ENCODE measurements around the gene U2AF2.

The U2AF2 gene

GRCh38 chr19:55686311-55687050, 31.6 kb downstream of the U2AF2 start:
- DNase-seq: no peak
- Mint-ChIP-seq H3K9me3 (no peaks in the 10 kb centered on the region), H3K4me3 (no peak overlapping the region), H3K27ac (peak overlapping the region; percentile 82), H3K36me3 (peaks cover 39 to 65% of the 10 kb centered on the region in 2 donors), H3K4me1 (peaks cover 26 to 58% of the 10 kb centered on the region in 2 donors), H3K27me3 (no peaks in the 10 kb centered on the region)
- no peak for ATAC-seq (replicated peaks)

GRCh38 chr19:55687281-55688201, 32.7 kb downstream of the U2AF2 start:
- peak overlapping the region; percentile 25 for H3K27ac Mint-ChIP-seq
- no peak overlapping the region for H3K4me3 Mint-ChIP-seq
- H3K36me3 Mint-ChIP-seq: peaks cover 41 to 68% of the 10 kb centered on the region in 2 donors
- DNase-seq (no peak), ATAC-seq (replicated peaks) (no peak)
- H3K4me1 Mint-ChIP-seq: peaks cover 26 to 58% of the 10 kb centered on the region in 2 donors
- H3K27me3 Mint-ChIP-seq: no peaks in the 10 kb centered on the region
- H3K9me3 Mint-ChIP-seq: no peaks in the 10 kb centered on the region

- Mint-ChIP-seq H3K27me3 (no peaks in the 10 kb centered on the region), H3K4me1 (peaks cover 25 to 48% of the 10 kb centered on the region in 2 donors), H3K9me3 (no peaks in the 10 kb centered on the region), H3K4me3 (peak overlapping the region in 1 of 2 donors; percentile 60), H3K36me3 (peaks cover 41 to 66% of the 10 kb centered on the region in 2 donors), H3K27ac (peak overlapping the region; percentile 51)
- no peak for DNase-seq
- peak in 1 of 2 donors; percentile 38 for ATAC-seq (replicated peaks)
Observed at GRCh38 chr19:55688422-55689218, 33.8 kb downstream of the U2AF2 start.

- DNase-seq: no peak
- Mint-ChIP-seq H3K27ac (peak overlapping the region; percentile 59), H3K4me3 (no peak overlapping the region), H3K4me1 (peaks cover 23 to 47% of the 10 kb centered on the region in 2 donors), H3K27me3 (no peaks in the 10 kb centered on the region), H3K9me3 (no peaks in the 10 kb centered on the region), H3K36me3 (peaks cover 41 to 64% of the 10 kb centered on the region in 2 donors)
- ATAC-seq (replicated peaks): no peak
Observed at GRCh38 chr19:55689411-55690108, 34.7 kb downstream of the U2AF2 start.

GRCh38 chr19:55690109-55690768, 35.4 kb downstream of the U2AF2 start:
- H3K36me3 Mint-ChIP-seq: peaks cover 41 to 61% of the 10 kb centered on the region in 2 donors
- H3K9me3 Mint-ChIP-seq: no peaks in the 10 kb centered on the region
- H3K4me1 Mint-ChIP-seq: peaks cover 23 to 46% of the 10 kb centered on the region in 2 donors
- no peak overlapping the region for H3K4me3 Mint-ChIP-seq
- DNase-seq (no peak), ATAC-seq (replicated peaks) (no peak)
- H3K27ac Mint-ChIP-seq: no peak overlapping the region
- H3K27me3 Mint-ChIP-seq: no peaks in the 10 kb centered on the region

GRCh38 chr19:55690769-55691545, 36.1 kb downstream of the U2AF2 start:
- H3K4me3 Mint-ChIP-seq: no peak overlapping the region
- peaks cover 43 to 62% of the 10 kb centered on the region in 2 donors for H3K36me3 Mint-ChIP-seq
- no peak for ATAC-seq (replicated peaks)
- peak overlapping the region; percentile 28 for H3K27ac Mint-ChIP-seq
- no peak for DNase-seq
- H3K4me1 Mint-ChIP-seq: peaks cover 19 to 39% of the 10 kb centered on the region in 2 donors
- H3K27me3 Mint-ChIP-seq: no peaks in the 10 kb centered on the region
- H3K9me3 Mint-ChIP-seq: no peaks in the 10 kb centered on the region

- Mint-ChIP-seq H3K27ac (no peak overlapping the region), H3K36me3 (peaks cover 46 to 62% of the 10 kb centered on the region in 2 donors), H3K9me3 (no peaks in the 10 kb centered on the region), H3K4me1 (peaks cover 12 to 36% of the 10 kb centered on the region in 2 donors), H3K27me3 (no peaks in the 10 kb centered on the region), H3K4me3 (no peak overlapping the region)
- ATAC-seq (replicated peaks): no peak
- DNase-seq: no peak
Observed at GRCh38 chr19:55691561-55692481, 37.0 kb downstream of the U2AF2 start.

- no peak for ATAC-seq (replicated peaks)
- Mint-ChIP-seq H3K36me3 (peaks cover 49 to 65% of the 10 kb centered on the region in 2 donors), H3K4me1 (peaks cover 6 to 28% of the 10 kb centered on the region in 2 donors)
Observed at GRCh38 chr19:55692681-55693081, 37.8 kb downstream of the U2AF2 start.

GRCh38 chr19:55693336-55693974, 38.6 kb downstream of the U2AF2 start:
- no peaks in the 10 kb centered on the region for H3K9me3 Mint-ChIP-seq
- DNase-seq (no peak), ATAC-seq (replicated peaks) (no peak)
- peaks cover 2 to 21% of the 10 kb centered on the region in 2 donors for H3K4me1 Mint-ChIP-seq
- H3K27me3 Mint-ChIP-seq: no peaks in the 10 kb centered on the region
- H3K27ac Mint-ChIP-seq: no peak overlapping the region
- peaks cover 52 to 64% of the 10 kb centered on the region in 2 donors for H3K36me3 Mint-ChIP-seq
- H3K4me3 Mint-ChIP-seq: no peak overlapping the region

More at GRCh38 chr19:55692681-55693081, 37.8 kb downstream of the U2AF2 start:
- no peak overlapping the region for H3K4me3 Mint-ChIP-seq
- H3K27me3 Mint-ChIP-seq: no peaks in the 10 kb centered on the region
- DNase-seq: no peak
- no peak overlapping the region for H3K27ac Mint-ChIP-seq
- H3K9me3 Mint-ChIP-seq: no peaks in the 10 kb centered on the region

- peaks cover 52 to 63% of the 10 kb centered on the region in 2 donors for H3K36me3 Mint-ChIP-seq
Observed at GRCh38 chr19:55694241-55694655, 39.4 kb downstream of the U2AF2 start.

GRCh38 chr19:55694656-55695491, 40.0 kb downstream of the U2AF2 start:
- no peak for ATAC-seq (replicated peaks)
- Mint-ChIP-seq H3K36me3 (peaks cover 46 to 58% of the 10 kb centered on the region in 2 donors), H3K27me3 (no peaks in the 10 kb centered on the region), H3K4me1 (peaks cover 0 to 7% of the 10 kb centered on the region in 2 donors), H3K4me3 (no peak overlapping the region), H3K27ac (peak overlapping the region; percentile 47), H3K9me3 (no peaks in the 10 kb centered on the region)
- DNase-seq: no peak

More at GRCh38 chr19:55694241-55694655, 39.4 kb downstream of the U2AF2 start:
- Mint-ChIP-seq H3K4me1 (peaks cover 2 to 13% of the 10 kb centered on the region in 2 donors), H3K9me3 (no peaks in the 10 kb centered on the region), H3K27ac (peak overlapping the region; percentile 47), H3K27me3 (no peaks in the 10 kb centered on the region), H3K4me3 (no peak overlapping the region)
- DNase-seq: no peak
- ATAC-seq (replicated peaks): no peak

All from stimulated activated naive B cell treated with anti-CD40 and anti-IgM and Interleukin-4, amounts not matched to agents 10 μg/mL and 1 μg/mL and 100 μg/mL, for 72 hours (primary cell).